ENCODE results near the gene POLR2H. TPM values are rescaled to one million over a fixed set of nuclear protein-coding genes. Genes with fewer than 3 reads are reported as not detected.

POLR2H gene
- total and polyA plus RNA-seq, 2 of the 4 experiments (the other 2 are of a cell fraction) = 47.7 to 130 TPM

DNA sequence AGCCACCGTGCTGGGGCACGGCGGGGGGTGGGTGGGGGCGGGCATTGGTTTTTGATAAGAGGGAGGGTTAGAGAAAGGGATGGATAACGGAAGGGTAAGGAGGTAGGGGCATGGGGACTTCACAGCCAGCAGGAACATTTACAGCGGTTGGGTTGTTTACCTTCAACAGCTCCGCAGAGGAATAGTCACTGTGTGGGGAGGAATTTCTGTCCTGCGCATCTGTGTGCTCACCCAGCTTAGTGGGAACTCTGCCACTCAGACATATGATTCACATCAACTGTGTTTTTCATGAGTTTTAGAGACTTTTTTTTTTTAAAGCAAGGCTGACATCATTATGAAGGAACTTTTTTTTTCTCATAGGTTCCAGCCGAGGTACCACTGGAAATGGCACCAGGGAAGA lies 37.9 kb downstream of the POLR2H start:
- Histone ChIP-seq H3K4me3 (ENCODE audit: insufficient read depth, low read depth, low read length) (no peak overlapping the region), H3K14ac (replicated peaks; ENCODE audit: low read depth, low read length) (no peak overlapping the region), H3K18ac (ENCODE audit: low read depth, low read length) (no peak overlapping the region), H3K23ac (ENCODE audit: low read depth, low read length) (no peak overlapping the region), H3K4me1 (ENCODE audit: control insufficient read depth, insufficient read depth, low read length) (no peaks in the 10 kb centered on the region), H3K9ac (ENCODE audit: low read depth, low read length) (no peak overlapping the region), H3K27me3 (ENCODE audit: control insufficient read depth, insufficient read depth, low read length) (peaks cover 43% of the 10 kb centered on the region), H3K36me3 (ENCODE audit: control insufficient read depth, insufficient read depth, low read length) (no peaks in the 10 kb centered on the region), H3K4ac (ENCODE audit: low read depth, low read length) (no peak overlapping the region), H3K27ac (ENCODE audit: insufficient read depth, low read length) (no peak overlapping the region), H4K91ac (ENCODE audit: insufficient read depth, low read depth, low read length) (no peak overlapping the region), H4K5ac (ENCODE audit: low read depth, low read length) (no peak overlapping the region), H3K9me1 (ENCODE audit: insufficient read depth, low read length) (no peaks in the 10 kb centered on the region; the same call in 1 of the 2 replicates), H2AK9ac (replicated peaks; ENCODE audit: low read depth, low read length, poor library complexity) (no peak overlapping the region), H2BK15ac (ENCODE audit: low read depth, low read length) (no peak overlapping the region), H4K20me1 (ENCODE audit: insufficient read depth, low read length) (no peaks in the 10 kb centered on the region), H2AK5ac (ENCODE audit: low read depth, low read length) (no peak overlapping the region), H3K56ac (ENCODE audit: extremely low read depth, insufficient read depth, low read length) (no peak overlapping the region), H3K9me3 (ENCODE audit: control insufficient read depth, insufficient read depth, low read length) (no peaks in the 10 kb centered on the region), H2BK120ac (ENCODE audit: low read depth, low read length) (no peak overlapping the region), H4K8ac (ENCODE audit: low read depth in 2 of 2, low read length in 2 of 2) (no peak overlapping the region), H2AFZ (replicated peaks; ENCODE audit: low read length, poor library complexity) (no peak overlapping the region), H3K4me2 (ENCODE audit: low read depth, low read length) (no peak overlapping the region), H3K79me1 (ENCODE audit: low read depth in 1 of 2, low read length in 2 of 2) (no peaks in the 10 kb centered on the region), H2BK5ac (ENCODE audit: low read depth, low read length, poor library complexity, severe bottlenecking) (no peak overlapping the region), H2BK20ac (ENCODE audit: low read depth, low read length) (no peak overlapping the region)
- ChIA-PET CTCF (interaction anchor here (0.6 to 1.0 kb wide), 6 partner anchors 28 to 467 kb away, joined by 3 to 5 read pairs (median 4); no protein-coding TSS in a partner anchor), POLR2A (ENCODE audit: unreplicated experiment) (interaction anchor here (0.6 to 0.9 kb wide), 3 partner anchors 14 to 455 kb away, joined by 3 to 7 read pairs (median 4); no protein-coding TSS in a partner anchor)
- ATAC-seq (ENCODE audit: low read depth) (peak; percentile 99), DNase-seq (peak; percentile 96)
- BruUV-seq (replicated peaks) = no TSS peak
- TF ChIP-seq RFX5 (IDR thresholded peaks at IDR 0.05; ENCODE audit: low read depth, low read length) (no peak), MAFK (IDR thresholded peaks at IDR 0.05; ENCODE audit: low read depth, low read length) (no peak), CHD1 (IDR thresholded peaks at IDR 0.05; ENCODE audit: low read depth, low read length) (no peak), RAD21 (IDR thresholded peaks at IDR 0.05; ENCODE audit: low read length) (no peak), SMC3 (IDR thresholded peaks at IDR 0.05; ENCODE audit: low read depth, low read length) (no peak), FOS (IDR thresholded peaks at IDR 0.05; ENCODE audit: low read depth, low read length) (peak; percentile 41; the same call in 1 of the 2 replicates), USF2 (IDR thresholded peaks at IDR 0.05; ENCODE audit: low read depth, low read length) (no peak), MAZ (IDR thresholded peaks at IDR 0.05; ENCODE audit: borderline replicate concordance, low read depth, low read length) (peak; percentile 36; the same call in 1 of the 2 replicates)
- TF ChIP-seq, protein P1, sequence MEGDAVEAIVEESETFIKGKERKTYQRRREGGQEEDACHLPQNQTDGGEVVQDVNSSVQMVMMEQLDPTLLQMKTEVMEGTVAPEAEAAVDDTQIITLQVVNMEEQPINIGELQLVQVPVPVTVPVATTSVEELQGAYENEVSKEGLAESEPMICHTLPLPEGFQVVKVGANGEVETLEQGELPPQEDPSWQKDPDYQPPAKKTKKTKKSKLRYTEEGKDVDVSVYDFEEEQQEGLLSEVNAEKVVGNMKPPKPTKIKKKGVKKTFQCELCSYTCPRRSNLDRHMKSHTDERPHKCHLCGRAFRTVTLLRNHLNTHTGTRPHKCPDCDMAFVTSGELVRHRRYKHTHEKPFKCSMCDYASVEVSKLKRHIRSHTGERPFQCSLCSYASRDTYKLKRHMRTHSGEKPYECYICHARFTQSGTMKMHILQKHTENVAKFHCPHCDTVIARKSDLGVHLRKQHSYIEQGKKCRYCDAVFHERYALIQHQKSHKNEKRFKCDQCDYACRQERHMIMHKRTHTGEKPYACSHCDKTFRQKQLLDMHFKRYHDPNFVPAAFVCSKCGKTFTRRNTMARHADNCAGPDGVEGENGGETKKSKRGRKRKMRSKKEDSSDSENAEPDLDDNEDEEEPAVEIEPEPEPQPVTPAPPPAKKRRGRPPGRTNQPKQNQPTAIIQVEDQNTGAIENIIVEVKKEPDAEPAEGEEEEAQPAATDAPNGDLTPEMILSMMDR (conservative IDR thresholded peaks at IDR 0.05; ENCODE audit: low read depth, low read length) = no peak
- no CpG with 5 or more reads among the region's 9 CpGs for WGBS, 2 experiments (ENCODE audit: extremely low coverage in 2 of 2, insufficient read length in 1 of 2)
- intact Hi-C loops (cut with micrococcal nuclease) = loop anchor here (5.0 kb wide), 1 partner anchor 123 kb away; no protein-coding TSS in a partner anchor
- in situ Hi-C loops (cut with MboI; ENCODE audit: low sequenced_read_pairs) = no loop called here
- dilution Hi-C loops (cut with HindIII; ENCODE audit: low sequenced_read_pairs, unreplicated experiment) = no loop called here

All from IMR-90 (cell line).